GM10266 (cell line): ENCODE measurements around the gene SORT1.

ENCODE experiments used
- DNase-seq: peaks from one replicate; pipeline ENCODE4 v3.0.0; 2012; ENCODE audit errors: extremely low spot score
- TF ChIP-seq, protein P1 (sequence below): IDR thresholded peaks from 2 replicates; pipeline ENCODE4 v1.5.1; 2012; ENCODE audit warnings: mild to moderate bottlenecking, low read depth; ENCODE audit not compliant: control insufficient read depth, insufficient read depth; ENCODE audit errors: missing control alignments

SORT1 gene

DNA sequence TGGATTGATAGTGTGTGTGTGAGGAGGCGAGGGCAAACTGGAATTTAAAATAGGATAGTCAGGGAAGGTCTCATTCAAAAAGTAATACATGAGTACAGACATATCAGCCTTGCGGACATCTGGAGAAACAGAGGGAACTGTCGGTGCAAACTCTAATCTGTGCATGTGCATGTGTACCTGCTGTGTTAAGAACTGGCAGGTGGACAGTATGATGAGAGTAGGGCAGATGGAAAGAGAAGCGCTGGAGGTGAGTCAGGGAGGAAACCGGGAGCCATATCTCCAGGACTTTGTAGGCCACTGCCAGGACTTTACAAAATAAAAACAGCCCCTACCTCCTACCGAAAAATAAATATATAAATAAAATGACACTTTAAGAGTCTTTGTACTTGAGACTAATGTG, 59.6 kb downstream of the SORT1 start:
- TF ChIP-seq, protein P1, sequence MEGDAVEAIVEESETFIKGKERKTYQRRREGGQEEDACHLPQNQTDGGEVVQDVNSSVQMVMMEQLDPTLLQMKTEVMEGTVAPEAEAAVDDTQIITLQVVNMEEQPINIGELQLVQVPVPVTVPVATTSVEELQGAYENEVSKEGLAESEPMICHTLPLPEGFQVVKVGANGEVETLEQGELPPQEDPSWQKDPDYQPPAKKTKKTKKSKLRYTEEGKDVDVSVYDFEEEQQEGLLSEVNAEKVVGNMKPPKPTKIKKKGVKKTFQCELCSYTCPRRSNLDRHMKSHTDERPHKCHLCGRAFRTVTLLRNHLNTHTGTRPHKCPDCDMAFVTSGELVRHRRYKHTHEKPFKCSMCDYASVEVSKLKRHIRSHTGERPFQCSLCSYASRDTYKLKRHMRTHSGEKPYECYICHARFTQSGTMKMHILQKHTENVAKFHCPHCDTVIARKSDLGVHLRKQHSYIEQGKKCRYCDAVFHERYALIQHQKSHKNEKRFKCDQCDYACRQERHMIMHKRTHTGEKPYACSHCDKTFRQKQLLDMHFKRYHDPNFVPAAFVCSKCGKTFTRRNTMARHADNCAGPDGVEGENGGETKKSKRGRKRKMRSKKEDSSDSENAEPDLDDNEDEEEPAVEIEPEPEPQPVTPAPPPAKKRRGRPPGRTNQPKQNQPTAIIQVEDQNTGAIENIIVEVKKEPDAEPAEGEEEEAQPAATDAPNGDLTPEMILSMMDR: no peak
- DNase-seq: no peak

DNA sequence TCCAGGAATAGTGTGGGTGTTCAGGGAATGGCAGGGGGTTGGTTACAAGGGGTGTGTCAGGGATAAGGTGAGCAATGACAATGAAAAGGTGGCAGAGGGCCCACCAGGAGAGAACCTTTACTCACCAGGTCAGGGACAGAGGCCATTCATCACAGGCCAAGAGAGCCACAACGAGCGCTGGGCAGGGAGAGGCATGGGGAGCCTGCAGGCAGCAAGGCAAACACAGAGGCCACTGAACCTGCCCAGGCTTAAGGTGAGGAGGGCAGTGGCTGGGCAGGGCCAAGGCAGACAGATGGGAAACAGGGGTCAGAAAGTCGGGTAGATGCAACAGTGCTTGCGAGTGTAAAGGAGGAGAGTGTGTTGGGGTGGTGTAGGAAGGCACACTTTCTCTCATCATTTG, 62.6 kb downstream of the SORT1 start:
- no peak for DNase-seq

DNA sequence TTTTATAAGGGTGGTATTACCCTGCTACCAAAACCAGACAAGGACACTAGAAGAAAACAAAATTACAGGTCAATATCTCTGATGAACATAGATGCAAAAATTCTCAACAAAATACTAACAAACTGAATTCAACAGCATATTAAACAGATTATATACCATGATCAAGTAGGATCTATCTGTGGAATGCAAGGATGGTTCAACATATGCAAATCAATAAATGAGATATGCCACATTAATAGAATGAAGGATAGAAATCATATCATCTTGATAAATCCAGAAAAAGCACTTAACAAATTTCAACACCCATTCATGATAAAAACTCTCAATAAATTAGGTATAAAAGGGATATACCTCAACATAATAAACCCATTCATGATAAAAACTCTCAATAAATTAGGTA, 66.6 kb downstream of the SORT1 start:
- TF ChIP-seq, protein P1: no peak
- DNase-seq: no peak

More for the DNA sequence above, 62.6 kb downstream of the SORT1 start:
- TF ChIP-seq, protein P1: no peak

DNA sequence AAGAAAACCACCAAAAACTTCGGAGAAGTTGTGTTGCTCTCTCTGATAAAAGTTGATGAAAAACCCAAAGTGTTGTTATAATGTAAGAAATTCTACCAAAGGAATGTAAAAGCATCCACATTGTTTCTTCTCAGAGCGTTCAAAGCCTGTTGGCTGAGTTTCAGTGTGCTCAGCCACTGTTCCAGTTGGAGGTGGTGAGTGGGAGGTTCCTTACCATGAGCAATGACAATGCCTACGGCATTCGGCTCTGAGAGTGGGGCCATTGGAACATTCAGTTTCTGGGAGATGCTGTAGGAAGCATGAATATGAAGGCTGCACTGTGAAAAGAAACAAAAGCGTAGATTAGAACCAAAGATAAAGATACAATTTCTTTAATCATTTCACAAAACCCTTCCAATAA, 70.4 kb downstream of the SORT1 start:
- TF ChIP-seq, protein P1: no peak
- no peak for DNase-seq

DNA sequence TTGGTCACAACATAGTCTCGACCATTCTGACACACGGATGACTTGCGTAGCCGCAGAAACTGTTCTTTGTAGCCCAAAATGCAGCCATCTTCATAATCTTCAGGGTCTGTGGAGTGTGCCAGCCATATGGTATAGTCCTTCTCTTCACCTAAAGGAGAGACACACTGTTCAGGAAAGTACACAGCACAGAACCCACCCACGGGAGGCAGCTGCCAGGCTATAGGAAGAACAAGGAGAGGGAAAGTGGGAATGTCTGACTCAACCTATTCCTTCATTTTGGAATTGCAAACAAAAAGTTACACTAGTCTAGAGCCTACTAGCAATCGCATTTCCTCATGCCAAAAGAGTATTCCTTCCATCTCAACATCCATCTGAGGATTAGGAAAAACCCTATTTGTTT, 74.7 kb downstream of the SORT1 start:
- DNase-seq: no peak
- TF ChIP-seq, protein P1: no peak

DNA sequence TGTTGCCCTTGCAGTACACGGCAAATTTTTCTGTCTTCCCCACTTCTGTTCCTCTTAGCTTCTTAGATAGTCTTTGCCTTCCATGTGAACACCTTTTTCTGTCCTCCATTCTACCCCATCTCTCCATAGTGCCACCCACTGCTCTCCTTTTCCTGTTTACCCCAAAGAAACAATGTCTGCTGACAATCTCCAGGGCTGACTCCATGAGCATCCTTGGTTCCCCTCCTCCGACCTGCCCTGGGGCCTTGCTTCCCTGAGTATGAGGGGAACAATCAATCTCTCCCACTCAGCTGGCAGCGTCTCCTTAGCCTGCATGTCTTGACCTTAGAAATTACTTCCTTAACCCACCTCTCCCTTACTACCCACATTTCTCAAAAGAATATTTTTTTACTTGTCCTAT, 78.6 kb downstream of the SORT1 start:
- TF ChIP-seq, protein P1: no peak
- no peak for DNase-seq

DNA sequence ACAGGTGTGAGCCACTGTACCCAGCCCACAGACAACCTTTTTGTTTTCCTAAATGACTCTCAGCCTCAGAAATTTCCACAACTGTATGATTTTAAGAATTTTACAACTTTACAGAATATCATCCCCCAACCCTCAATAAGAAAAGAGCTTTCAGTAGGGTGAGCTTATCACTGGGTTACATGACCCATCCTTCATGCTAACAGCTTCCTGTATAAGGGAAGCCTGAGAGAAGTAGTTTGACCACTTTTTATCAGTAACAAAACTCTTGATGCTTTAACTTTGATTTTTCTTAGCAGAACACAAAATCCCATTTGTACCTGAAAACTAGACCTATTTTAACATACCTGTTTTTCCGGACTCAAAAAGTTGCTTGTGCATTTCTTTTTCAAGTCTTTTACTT, 81.2 kb downstream of the SORT1 start:
- no peak for DNase-seq

More for the DNA sequence above, 81.2 kb downstream of the SORT1 start:
- TF ChIP-seq, protein P1: no peak
